GM12874 (cell line): ENCODE results near the gene MSANTD3.

Experiments
- TF ChIP-seq, protein P1 (sequence below): IDR thresholded peaks from 2 replicates; pipeline ENCODE4 v1.5.1; 2011; ENCODE audit warnings: low read depth, mild to moderate bottlenecking, control low read depth, low read length, moderate library complexity; ENCODE audit not compliant: insufficient read depth

MSANTD3 gene

DNA sequence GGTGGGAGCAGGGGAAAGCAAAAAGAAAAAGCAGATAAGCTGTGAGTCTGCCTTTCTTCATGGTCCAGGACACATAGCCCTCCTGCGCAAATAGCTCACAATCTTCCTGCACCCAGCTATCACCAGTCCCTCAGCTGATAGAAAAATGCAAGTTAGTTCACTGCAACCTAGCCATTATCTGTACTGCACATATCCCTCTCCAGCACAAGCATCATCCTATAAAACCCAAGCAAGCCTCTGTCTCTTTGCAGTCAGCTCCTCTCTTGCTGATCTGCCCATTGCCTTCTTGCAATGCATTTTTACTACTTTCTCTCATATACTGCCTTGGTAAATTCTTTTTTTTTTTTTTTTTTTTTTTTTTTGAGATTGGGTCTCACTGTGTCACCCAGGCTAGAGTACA is 20.0 kb upstream of the MSANTD3 start:
- TF ChIP-seq, protein P1, sequence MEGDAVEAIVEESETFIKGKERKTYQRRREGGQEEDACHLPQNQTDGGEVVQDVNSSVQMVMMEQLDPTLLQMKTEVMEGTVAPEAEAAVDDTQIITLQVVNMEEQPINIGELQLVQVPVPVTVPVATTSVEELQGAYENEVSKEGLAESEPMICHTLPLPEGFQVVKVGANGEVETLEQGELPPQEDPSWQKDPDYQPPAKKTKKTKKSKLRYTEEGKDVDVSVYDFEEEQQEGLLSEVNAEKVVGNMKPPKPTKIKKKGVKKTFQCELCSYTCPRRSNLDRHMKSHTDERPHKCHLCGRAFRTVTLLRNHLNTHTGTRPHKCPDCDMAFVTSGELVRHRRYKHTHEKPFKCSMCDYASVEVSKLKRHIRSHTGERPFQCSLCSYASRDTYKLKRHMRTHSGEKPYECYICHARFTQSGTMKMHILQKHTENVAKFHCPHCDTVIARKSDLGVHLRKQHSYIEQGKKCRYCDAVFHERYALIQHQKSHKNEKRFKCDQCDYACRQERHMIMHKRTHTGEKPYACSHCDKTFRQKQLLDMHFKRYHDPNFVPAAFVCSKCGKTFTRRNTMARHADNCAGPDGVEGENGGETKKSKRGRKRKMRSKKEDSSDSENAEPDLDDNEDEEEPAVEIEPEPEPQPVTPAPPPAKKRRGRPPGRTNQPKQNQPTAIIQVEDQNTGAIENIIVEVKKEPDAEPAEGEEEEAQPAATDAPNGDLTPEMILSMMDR: no peak

- TF ChIP-seq, protein P1: no peak
Observed at GRCh38 chr9:100408546-100409175, 18.3 kb upstream of the MSANTD3 start.

DNA sequence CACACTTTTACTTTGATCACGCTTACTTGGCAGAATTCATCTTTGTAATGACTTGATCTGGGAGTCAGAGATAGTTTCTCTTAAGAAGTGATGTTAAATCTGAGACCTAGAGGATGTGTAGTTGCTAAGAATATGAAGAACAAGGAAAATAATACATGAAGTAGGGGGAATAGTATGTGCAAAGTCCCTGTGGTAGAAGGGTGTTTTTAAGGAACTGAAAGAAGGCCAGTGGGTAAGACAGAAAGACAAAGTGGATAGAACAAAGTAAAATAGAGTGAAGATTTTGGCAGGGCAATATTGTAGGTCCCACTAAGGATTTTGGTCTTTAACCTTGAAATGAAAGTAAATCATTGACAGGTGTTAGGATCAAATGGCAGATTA is 17.8 kb upstream of the MSANTD3 start:
- TF ChIP-seq, protein P1: no peak

- TF ChIP-seq, protein P1: no peak
Observed at GRCh38 chr9:100411472-100412283, 15.3 kb upstream of the MSANTD3 start.

DNA sequence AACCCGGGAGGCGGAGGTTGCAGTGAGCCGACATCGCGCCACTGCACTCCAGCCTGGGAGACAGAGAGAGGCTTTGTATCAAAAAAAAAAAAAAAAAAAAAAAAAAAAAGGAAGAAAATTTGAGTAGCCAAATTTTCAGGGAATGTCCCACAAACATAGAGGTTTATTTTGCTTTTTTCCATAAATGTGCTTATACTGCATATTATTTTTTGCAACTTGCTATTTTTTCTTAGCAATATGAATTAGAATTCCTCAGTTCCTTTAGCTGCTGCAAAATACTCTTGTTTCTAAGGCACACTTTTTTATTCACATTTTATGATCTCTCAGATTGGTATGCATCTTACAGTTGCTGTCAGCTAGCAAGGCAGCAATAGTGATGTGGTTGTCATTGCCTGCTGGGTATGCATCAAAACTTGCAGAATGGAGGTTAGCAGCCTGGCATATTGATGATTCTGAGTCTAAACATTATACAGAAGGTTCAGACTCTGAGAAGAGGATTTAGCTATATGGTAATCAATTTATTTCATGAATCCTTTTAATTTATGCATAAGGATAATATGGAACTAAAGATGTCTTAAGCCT is 13.0 kb upstream of the MSANTD3 start:
- TF ChIP-seq, protein P1: no peak

- TF ChIP-seq, protein P1: no peak
Observed at GRCh38 chr9:100417815-100418214, 9.1 kb upstream of the MSANTD3 start.

GRCh38 chr9:100419166-100419565 is 7.8 kb upstream of the MSANTD3 start:
- TF ChIP-seq, protein P1: no peak
